GM21825 (cell line): ENCODE measurements around the gene FAM47E.

Experiments used
- ATAC-seq: cut with Tn5 transposase; IDR thresholded peaks from one replicate; pipeline ENCODE4 v1.9.1; 2021; ENCODE audit warnings: mild to moderate bottlenecking, moderate library complexity; ENCODE audit not compliant: unreplicated experiment

FAM47E gene

DNA sequence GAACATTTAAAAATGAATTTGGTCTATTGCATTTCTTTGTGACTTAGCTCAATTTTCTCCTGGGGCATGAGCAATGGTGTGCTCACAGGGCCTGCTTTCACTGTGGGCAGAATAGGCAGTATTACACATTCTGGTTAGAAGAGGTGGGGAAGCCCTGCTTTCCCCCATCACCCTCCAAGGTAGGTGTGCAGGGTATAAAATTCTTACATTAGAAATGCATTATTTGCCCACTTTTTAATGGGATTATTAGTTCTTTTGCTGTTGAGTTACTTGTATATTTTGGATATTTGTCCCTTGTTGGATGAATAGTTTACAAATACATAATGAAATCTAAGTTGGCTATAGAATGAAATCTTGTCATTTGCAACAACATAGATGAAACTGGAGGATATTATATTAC is 46.7 kb downstream of the FAM47E start:
- ATAC-seq, result no peak

DNA sequence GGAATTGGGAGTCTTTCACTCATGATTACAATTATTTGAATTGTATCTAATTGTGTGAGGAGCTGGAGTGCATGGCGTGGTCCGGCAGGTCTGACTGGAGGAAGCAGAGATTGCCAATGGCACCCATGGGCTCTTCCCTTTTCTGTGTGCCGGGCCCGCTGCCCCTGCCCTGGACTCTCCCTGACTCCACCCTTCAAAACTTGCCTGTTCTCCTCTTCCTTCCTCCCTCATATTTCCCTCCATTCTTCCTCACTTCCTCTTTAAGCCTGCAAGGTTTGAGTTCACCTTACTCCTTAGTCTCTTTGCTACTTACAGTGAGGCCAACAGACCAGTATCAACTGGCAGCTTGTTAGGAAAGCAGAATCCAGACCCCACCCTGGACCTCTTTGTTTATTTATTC is 48.5 kb downstream of the FAM47E start:
- ATAC-seq, result no peak

DNA sequence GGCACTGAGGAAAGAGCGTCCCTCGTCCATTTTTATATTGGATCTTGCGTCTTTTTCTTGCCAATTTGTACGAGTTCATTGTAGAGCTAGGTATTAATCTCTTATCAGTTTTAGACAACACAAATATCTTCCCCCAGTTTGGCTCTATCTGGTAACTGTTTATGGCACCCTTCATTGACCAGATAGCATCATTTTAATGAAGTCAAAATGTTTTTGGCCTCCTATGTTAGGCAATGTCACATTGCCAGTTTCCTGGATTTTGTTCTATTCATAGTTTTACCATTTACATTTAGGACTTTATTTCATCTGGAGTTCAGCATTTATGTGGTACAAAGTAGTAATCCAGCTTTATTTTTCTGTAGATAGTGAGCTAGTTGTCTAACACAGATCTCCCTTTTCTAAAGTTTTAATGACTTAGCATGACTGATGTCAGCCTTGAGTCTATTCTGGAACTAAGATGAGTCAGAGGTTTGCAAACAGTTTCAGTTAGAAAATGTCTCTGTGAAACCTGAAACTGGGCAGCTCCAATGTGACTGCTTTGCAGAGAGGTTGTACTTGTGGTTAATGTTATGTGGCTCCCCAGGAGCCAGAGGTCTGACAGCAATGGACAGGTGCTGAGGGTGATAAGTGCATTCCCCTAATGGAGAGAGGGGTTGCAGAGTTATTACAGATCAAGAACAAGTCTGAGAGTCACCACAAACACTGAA is 49.7 kb downstream of the FAM47E start:
- ATAC-seq, result peak; percentile 99

DNA sequence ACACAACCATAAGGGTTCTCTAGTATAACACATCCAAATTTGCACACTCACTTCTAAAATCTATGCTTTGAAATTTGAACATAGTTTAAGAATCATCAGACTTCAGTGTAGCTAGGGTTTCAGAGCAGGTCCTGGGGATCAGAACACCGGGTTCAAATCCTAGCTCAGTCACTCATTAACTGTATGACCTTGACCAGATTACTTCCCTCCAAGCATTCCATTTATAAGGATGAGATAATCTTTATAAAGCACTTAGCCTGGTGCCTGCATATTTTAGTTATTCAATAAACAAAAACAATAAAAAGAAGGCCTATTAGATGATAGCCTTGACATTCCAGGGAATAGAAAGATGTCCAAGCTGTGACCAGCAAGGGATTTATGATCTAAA is 50.2 kb downstream of the FAM47E start:
- no peak for ATAC-seq

DNA sequence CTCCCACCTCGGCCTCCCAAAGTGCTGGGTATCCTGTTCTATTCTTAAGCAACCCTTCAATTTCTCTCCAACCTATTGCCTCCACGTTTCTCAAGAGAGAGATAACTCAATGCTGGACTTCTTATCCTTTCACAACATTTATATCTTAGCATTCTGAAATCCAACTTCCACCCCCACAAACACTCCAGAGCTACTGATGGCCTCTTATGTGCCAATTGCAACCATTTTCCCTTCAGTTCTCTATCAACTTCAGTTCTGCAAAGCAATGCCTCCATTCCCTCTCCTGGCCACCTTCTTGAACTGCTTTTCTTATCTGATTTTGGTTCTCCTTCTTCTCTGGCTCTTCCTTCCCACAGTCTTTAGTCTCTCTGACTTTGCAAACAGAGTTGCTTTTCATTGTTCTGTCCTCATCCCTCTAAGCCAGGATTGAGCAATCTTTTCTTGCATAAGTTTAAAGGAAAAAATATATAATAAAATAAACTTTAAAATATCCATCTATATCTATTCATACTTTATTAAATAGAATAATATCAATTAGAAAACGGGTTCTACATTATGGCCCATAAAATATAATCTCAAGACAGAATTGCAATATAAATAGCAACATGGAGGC is 51.4 kb downstream of the FAM47E start:
- no peak for ATAC-seq

DNA sequence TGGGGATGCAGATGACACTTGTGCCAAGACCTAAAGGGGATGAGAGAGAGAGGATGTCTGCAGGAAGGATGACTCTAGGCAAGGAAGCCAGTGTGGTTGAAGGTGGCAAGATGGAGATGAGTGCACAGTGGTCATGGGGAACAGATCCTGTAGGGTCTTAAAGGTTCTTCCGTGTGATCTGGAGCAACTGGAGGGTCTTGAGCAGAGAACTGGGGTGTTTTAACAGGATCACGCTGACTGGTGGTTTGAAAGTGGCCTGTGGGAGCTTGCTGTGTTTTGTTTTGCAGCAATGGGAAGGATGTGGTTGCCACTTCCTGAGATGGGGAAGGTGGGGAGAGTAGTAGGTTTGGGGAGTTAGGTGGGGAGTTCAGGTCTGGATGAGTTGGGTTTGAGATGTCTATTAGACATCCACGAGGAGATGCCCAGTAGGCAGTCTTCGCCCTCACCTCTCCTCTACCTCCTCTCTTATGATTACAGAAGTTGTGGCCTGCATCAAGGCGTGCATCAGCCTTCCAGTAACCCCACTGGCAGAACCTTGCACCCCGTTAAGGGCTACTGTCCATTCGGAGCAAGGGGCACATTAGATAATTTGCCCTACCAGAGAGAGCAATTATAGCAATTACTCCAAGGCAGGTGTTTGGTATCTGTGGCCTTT is 53.6 kb downstream of the FAM47E start:
- no peak for ATAC-seq

DNA sequence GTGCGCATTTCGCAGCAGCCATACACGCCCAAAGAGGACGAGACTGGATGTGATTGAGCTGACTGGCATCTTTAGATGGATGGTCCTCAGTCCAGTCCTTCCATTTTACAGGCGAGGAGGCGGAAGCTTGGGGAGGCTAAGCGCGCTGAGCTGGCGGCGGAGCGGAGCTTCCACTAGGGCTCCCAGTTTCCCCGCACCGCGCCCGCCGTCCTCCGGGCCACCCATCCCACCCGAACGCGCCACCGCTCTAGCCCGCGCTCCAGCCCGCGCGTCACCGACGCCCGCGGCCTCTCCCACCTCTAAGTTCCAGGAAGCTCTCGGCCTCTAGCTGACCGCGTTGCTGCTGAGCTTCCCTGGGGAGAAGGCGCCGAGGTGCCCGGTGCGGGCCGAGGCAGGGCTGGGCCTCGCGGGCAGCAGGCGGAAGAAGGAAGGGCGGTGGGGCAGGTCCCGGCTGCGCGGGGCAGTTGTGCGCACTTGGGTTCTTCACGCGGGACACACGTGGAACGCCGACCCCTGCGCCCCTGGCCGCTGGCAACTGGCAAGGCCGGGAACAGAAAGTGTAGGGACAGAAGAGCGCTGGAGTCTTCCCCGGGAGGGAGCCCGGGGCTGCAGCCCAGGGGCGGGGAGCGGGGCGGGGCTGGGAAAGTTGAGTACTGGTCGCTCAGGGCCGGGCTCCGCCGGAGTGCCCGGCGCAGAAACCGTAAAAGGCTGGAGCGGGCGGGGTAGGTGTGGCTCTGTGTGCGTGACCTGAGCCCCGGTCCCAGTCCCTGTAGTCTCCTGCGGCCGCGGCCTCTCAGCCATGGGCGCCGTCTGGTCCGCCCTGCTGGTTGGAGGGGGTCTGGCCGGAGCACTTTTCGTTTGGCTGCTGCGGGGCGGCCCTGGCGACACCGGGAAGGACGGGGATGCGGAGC is 54.7 kb downstream of the FAM47E start, which contains the start of gene STBD1:
STBD1 (plus strand) TSS at position 763 of the 911 bp plus-strand sequence; CDS start at position 800, 37 bp downstream.
- ATAC-seq, result no peak

DNA sequence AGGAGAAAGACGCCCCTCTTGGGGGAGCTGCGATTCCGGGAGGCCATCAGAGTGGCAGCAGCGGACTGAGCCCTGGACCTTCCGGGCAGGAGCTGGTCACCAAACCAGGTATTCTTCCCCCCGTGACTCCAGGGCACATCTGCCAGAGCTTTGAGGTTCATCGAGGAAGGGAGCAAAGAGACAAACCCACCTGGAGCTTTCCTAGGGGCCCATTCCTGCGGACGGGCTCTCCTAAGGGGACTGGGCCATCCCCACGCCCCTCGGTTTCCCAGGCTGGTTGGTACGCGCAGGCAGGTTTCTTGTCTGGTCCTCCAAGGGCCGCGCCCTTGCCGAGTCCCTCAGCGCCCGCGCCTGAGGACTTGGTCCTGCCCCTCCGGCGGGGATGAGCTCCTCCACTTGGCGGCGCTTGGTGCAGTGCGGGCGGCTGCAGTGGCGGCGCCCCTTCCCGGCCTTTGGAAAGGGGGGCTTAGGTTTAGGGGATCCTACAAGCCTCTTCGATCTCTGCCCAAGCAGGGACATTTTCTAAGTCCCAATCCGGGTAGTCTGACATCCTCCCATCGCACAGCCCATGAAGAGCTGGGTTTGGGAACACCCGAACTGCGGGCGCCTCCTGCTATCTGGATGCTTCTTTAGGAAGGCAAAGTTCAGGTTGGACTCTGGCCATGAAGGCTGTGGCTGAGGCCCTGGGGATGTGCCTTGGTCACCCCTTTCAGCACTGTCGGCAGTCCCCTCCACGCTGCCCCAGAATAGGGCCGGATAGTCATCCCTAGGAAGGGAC is 55.5 kb downstream of the FAM47E start:
- ATAC-seq, result no peak

DNA sequence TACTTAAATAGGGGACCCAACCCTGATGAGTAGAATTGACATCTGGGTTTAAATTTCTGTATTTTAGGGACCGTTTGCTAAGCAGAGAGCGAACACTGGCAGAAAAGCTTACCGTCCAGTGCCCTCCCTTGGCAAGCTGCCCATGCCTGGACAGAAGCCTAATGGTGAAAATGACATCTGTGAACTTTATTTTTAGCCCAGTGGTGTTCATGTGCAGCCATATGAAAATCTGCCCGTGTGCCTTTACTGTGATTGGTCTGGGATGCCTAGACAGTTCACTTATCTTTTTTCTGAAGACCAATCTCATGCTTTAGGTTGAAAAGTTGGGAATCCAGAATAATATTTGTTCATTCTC is 56.1 kb downstream of the FAM47E start:
- ATAC-seq, result no peak

DNA sequence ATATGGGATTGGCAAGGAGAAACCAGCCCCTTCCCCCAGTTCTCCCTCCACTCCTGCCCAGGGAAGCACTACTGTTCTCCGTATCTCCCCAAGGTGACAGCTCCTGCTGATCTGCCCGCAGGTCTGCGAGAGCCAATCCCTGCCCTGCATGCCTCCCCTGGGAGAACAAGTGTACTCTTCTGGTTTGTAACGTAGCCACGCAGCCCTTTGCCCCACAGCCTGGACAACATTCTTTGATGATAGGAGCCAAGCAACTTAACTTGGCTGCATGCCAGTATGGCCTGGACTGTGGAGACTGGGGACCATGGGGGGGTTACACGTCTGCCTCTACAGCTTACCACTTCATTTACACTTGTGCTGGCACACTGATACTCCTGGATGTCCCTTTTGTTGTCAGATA is 57.0 kb downstream of the FAM47E start:
- no peak for ATAC-seq

DNA sequence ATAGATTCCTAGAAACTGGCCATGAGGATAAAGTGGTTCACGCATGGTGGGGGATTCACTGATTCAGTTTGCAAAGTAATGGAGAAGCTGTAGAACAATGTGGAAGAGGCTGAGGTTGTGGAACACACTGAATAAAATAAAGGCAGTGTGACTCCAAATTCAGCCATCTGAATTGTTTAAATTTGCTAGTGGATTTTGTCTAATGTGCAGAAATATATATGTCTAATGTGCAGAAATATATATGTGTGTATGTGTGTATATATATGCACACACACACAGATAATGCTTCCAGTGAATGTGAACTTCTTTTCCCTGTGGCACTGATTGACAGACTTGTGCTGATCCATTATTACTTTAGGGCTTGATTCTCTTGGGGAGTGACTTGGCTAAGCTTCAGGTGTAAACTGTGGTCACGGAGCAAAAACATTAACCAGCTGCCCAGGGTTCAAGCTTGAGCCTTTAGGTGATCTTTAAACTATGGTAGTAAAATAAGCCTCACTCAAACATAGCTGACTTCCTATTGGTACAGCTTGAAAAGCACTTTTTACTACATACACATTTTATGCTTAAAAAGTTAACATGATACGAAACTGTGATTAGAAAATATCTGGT is 58.5 kb downstream of the FAM47E start:
- no peak for ATAC-seq

DNA sequence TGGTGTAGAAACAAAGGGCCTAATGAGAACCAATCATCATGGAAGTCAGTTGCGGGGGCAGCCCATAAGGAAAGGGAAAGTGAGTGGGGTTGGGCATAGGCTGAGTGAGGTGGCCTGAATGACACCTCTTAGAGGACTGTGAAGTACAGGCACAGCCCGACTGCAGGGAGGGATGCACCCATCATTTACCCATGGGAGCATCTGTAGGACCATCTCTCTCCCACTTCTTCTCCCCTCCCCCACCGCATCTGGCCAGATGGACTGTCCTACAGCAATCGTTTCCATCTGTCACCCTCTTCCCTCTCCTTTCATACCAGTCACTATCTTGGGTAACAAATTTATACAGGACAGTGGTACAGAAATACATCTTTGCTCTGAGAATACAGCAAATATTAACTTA is 59.2 kb downstream of the FAM47E start:
- no peak for ATAC-seq

DNA sequence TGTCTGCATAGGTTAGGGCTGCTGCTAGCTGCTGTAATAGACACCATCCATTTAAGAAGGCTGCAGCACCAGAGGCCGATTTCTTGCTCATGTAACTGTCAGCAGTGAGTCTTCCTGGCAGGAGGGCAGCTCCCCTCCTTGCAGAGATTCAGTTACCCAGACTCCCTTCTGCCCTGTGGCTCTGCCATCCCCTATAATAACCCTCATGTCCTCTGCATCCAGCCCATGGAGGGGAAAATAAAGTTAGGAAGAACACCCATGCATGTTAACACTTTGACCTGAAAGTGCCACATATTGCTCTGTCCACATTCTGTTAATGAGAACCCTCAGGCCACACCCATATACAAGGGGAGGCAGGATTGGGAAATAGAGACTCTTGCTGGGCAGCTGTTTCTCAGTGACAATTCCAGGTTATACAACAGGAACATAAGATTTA is 60.4 kb downstream of the FAM47E start:
- no peak for ATAC-seq

DNA sequence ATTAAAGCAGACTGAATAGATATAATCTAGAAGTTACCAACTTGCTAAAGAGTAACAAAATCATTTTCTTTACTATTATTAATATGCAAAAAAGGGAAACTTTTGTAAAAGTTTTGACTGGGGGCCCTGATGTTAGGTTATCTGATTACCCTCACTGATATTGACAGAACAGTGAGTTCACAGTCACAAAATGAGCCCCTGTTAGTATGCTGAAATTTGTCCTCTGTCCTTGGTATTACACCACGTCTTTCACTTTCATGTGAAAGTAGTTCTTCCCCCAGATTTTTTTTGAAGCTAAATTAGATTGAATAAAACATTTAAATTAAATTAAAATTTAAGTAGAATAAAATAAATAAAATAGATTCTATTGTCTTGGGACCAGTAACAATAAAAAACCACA is 60.9 kb downstream of the FAM47E start:
- ATAC-seq, result no peak

DNA sequence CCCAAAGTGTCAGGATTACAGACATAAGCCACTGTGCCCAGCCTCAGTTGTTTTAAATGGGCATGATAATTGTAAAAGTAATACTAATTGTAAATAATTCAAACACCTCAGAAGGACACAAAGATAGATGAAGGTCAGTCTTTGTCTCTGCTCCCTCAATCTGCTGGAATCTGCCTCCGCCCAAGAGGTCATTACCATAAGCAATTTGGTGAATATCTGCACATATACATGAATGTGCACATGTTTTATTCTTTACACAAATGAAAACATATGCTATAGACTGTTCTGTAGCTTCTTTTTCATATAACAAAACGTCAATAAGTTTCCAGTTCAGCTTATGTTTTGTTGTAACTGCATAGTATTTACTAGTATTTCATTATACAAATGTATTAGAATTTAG is 62.0 kb downstream of the FAM47E start:
- no peak for ATAC-seq

DNA sequence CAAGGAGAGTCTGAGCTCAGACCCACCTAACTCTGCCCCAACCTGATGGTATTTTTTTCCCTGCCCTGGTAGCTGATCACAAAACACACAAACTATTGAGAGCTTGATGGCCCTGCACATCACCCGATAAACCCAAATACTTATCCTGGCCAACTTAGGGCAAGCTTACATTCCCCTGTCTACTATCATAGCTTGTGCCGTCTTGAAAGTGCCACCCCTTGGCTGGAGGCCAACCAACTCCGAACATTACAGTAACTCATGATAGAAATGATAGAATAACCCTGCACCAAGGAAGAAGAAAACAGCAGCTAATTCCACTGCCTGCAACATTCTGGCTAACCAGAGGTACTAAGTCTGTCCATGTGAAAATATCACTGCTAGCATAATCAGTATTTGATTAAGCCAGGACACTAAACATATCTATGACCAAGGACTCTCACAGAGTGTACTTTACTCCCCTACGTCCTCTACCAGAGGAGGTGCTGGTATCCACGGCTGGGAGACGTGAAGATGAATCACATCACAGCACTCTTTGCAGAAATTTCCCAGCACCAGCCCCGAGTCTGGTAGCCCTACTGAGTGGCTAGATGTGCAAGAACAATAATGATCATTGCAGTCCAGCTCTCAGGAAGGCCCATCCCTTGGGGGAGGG is 63.9 kb downstream of the FAM47E start:
- ATAC-seq, result no peak

DNA sequence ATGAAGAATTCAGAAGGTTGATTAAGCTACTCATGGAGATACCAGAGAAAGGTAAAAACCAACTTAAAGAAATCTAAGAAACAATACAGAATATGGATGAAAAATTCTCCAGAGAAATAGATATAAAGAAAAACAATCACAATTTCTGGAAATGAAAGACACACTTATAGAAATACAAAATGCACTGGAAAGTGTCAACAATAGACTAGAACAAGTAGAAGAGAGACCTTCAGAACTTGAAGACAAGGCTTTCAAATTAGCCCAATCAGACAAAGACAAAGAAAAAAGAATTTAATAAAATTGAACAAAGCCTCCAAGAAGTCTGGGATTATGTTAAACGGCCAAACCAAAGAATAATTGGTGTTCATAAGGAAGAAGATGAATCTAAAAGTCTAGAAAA is 64.6 kb downstream of the FAM47E start:
- ATAC-seq, result no peak

DNA sequence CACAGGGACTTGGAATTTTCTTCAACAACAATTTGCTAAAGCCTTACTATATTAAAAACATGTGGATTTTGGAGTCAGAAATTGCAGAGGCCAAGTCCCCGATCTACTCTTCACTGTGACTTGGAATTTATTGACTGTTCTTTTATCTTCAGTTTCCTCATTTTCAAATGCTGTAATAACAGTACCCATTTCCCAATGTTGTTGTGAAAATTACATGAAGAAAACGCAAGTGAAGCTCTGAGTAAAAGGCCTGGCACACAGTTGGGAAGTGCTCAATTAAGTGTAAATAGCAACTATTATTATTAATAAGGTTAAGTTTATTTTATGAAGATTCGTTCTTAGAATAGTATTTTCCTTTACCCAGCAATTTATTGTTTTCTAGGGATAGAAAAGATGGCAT is 70.7 kb downstream of the FAM47E start:
- ATAC-seq, result no peak

DNA sequence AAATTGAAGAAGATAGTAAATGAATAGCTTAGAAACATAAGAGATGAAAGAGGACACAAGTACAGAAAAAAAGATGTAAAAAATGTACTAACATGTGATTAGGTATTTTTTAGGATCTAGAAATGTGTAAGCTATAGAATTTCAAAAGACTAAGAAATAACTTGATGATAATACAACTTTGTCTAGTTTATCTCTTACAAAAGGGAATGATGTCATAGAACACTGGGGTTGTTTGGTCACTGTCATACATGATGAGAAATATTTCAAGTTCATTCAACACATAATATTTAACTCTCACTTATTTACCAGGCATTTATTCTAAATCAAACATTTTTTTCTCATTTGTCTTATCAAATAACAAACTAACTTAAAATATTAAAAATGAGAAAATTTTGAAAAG is 73.6 kb downstream of the FAM47E start:
- ATAC-seq, result no peak

DNA sequence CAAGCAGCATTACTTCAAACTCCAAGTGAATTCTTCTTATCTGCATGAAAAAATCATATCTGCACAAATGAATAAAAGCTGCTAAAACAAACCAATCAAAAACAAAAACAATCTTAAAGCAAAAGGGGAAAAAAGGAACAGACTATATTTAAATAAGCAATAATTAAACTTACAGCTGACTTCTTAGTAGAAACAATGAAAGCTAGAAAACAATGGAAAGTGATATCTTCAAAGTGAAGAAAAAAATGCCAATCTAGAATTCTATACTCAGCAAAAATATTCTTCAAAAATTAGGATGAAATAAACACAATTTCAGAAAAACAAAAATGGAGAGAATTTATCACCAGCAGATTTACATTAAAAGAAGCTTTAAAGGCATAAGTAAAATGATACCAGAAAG is 75.0 kb downstream of the FAM47E start:
- no peak for ATAC-seq
